SU-DHL-6 (cell line): Measurements from ENCODE around the gene PSME4.

Experiments used
- H2AFZ ChIP-seq: fragments of 200-600 bp; sonication (generic); 2 replicates; pipeline ENCODE4 v1.6.1; 2014; ENCODE audit warnings: low read depth, mild to moderate bottlenecking, moderate library complexity, mixed read lengths, antibody characterized with exemption, low read length; ENCODE audit not compliant: severe bottlenecking
- H3F3A ChIP-seq: fragments of 200-600 bp; shearing (Covaris generic); 2 replicates; pipeline ENCODE4 v1.6.0; 2016; ENCODE audit warnings: antibody characterized with exemption, mild to moderate bottlenecking; ENCODE audit not compliant: insufficient read depth
- H3K27ac ChIP-seq: fragments of 200-600 bp; sonication (generic); 2 replicates; pipeline ENCODE4 v1.5.1; 2016; ENCODE audit warnings: low read depth, mild to moderate bottlenecking, low read length, moderate library complexity, mixed read lengths
- H3K27me3 ChIP-seq: fragments of 200-600 bp; sonication (generic), shearing (Covaris generic); 2 replicates; pipeline ENCODE4 v1.6.0; 2014; ENCODE audit warnings: mild to moderate bottlenecking, low read length
- H3K36me3 ChIP-seq: fragments of 200-600 bp; sonication (generic); 2 replicates; pipeline ENCODE4 v1.6.1; 2014; ENCODE audit warnings: mild to moderate bottlenecking, low read length, mixed read lengths
- H3K4me2 ChIP-seq: fragments of 300-600, 200-600 bp; shearing (Covaris generic), sonication (generic); 2 replicates; pipeline ENCODE4 v1.6.0; 2014; ENCODE audit warnings: low read length, low read depth, mild to moderate bottlenecking; ENCODE audit not compliant: poor library complexity, severe bottlenecking
- H3K4me3 ChIP-seq: fragments of 200-600 bp; sonication (generic); 2 replicates; pipeline ENCODE4 v1.5.1; 2014; ENCODE audit warnings: antibody characterized with exemption, low read length, mild to moderate bottlenecking, mixed read lengths; ENCODE audit not compliant: insufficient read depth, poor library complexity, severe bottlenecking
- H3K79me2 ChIP-seq: fragments of 200-600 bp; sonication (generic); 2 replicates; pipeline ENCODE4 v1.6.1; 2014; ENCODE audit warnings: mild to moderate bottlenecking, low read length, moderate library complexity; ENCODE audit not compliant: insufficient read depth
- H3K9ac ChIP-seq: fragments of 200-600 bp; sonication (generic); 2 replicates; pipeline ENCODE4 v1.7.0; 2014; ENCODE audit warnings: mild to moderate bottlenecking, low read length
- H3K9me2 ChIP-seq: fragments of 200-600 bp; sonication (generic); replicated peaks from 2 replicates; pipeline ENCODE4 v1.6.1; 2014; ENCODE audit warnings: low read length; ENCODE audit not compliant: insufficient read depth
- H3K9me3 ChIP-seq: fragments of 200-600 bp; sonication (generic); 2 replicates; pipeline ENCODE4 v1.6.1; 2014; ENCODE audit warnings: low read length, mixed read lengths; ENCODE audit not compliant: insufficient read depth
- H4K20me1 ChIP-seq: fragments of 200-600 bp; sonication (generic); 2 replicates; pipeline ENCODE4 v1.6.1; 2014; ENCODE audit warnings: low read depth, mild to moderate bottlenecking, antibody characterized with exemption, low read length, moderate library complexity, mixed read lengths
- CTCF ChIP-seq: fragments of 200-600 bp; sonication (generic); IDR thresholded peaks from one replicate; pipeline ENCODE4 v1.5.1; 2017; ENCODE audit warnings: antibody characterized with exemption, mild to moderate bottlenecking, low read length, moderate library complexity; ENCODE audit not compliant: insufficient read depth, poor library complexity, severe bottlenecking
- EZH2phosphoT487 ChIP-seq: fragments of 200-600 bp; sonication (generic), shearing (Covaris generic); conservative IDR thresholded peaks from 2 replicates; pipeline ENCODE4 v1.6.1; 2018; ENCODE audit warnings: mild to moderate bottlenecking, antibody characterized with exemption, low read length, moderate library complexity, mixed read lengths

PSME4 gene

GRCh38 chr2:53881360-53881759, 89.4 kb downstream of the PSME4 start:
- no peaks in the 10 kb centered on the region for H4K20me1 ChIP-seq
- no peaks in the 10 kb centered on the region for H3K9me3 ChIP-seq
- no peaks in the 10 kb centered on the region for H3K79me2 ChIP-seq
- no peaks in the 10 kb centered on the region for H3F3A ChIP-seq
- H3K4me2 ChIP-seq: no peak overlapping the region
- no peak overlapping the region for H2AFZ ChIP-seq
- H3K9ac ChIP-seq: no peak overlapping the region
- no peak overlapping the region for H3K27ac ChIP-seq
- H3K27me3 ChIP-seq: no peaks in the 10 kb centered on the region
- H3K9me2 ChIP-seq: no peaks in the 10 kb centered on the region
- no peak for TF ChIP-seq CTCF
- TF ChIP-seq EZH2phosphoT487: no peak
- no peak overlapping the region for H3K4me3 ChIP-seq
- H3K36me3 ChIP-seq: peaks cover 37% of the 10 kb centered on the region

- H3K4me3 ChIP-seq: no peak overlapping the region
- no peak overlapping the region for H3K4me2 ChIP-seq
- TF ChIP-seq EZH2phosphoT487: no peak
- no peak for TF ChIP-seq CTCF
- no peaks in the 10 kb centered on the region for H4K20me1 ChIP-seq
- no peaks in the 10 kb centered on the region for H3K27me3 ChIP-seq
- peaks cover 40% of the 10 kb centered on the region for H3K36me3 ChIP-seq
- no peak overlapping the region for H3K9ac ChIP-seq
- no peak overlapping the region for H2AFZ ChIP-seq
- no peaks in the 10 kb centered on the region for H3K79me2 ChIP-seq
- no peaks in the 10 kb centered on the region for H3K9me3 ChIP-seq
- no peak overlapping the region for H3K27ac ChIP-seq
- H3K9me2 ChIP-seq: no peaks in the 10 kb centered on the region
- H3F3A ChIP-seq: no peaks in the 10 kb centered on the region
Observed at GRCh38 chr2:53880756-53881155, 90.0 kb downstream of the PSME4 start.

GRCh38 chr2:53877556-53877955, 93.2 kb downstream of the PSME4 start:
- Histone ChIP-seq H2AFZ (no peak overlapping the region), H3K27ac (no peak overlapping the region), H3K36me3 (peaks cover 40% of the 10 kb centered on the region), H3K9me3 (no peaks in the 10 kb centered on the region), H4K20me1 (no peaks in the 10 kb centered on the region), H3K27me3 (no peaks in the 10 kb centered on the region), H3K79me2 (no peaks in the 10 kb centered on the region), H3K4me3 (no peak overlapping the region), H3K4me2 (no peak overlapping the region), H3K9ac (no peak overlapping the region), H3F3A (no peaks in the 10 kb centered on the region), H3K9me2 (no peaks in the 10 kb centered on the region)
- no peak for TF ChIP-seq EZH2phosphoT487

GRCh38 chr2:53877112-53877511, 93.7 kb downstream of the PSME4 start:
- Histone ChIP-seq H3K4me2 (no peak overlapping the region), H3K9me2 (no peaks in the 10 kb centered on the region), H4K20me1 (no peaks in the 10 kb centered on the region), H3K27ac (no peak overlapping the region), H3F3A (0 out of 2 replicates have a peak, but pooled peaks cover 2% of the 10 kb centered on the region), H3K36me3 (peaks cover 37% of the 10 kb centered on the region), H2AFZ (no peak overlapping the region), H3K27me3 (no peaks in the 10 kb centered on the region), H3K9me3 (no peaks in the 10 kb centered on the region), H3K79me2 (no peaks in the 10 kb centered on the region), H3K9ac (no peak overlapping the region), H3K4me3 (no peak overlapping the region)
- no peak for TF ChIP-seq CTCF
- no peak for TF ChIP-seq EZH2phosphoT487
